HG03521 (cell line): ENCODE measurements around the gene HIPK1.

ENCODE experiments used
- ATAC-seq: cut with Tn5 transposase; IDR thresholded peaks from one replicate; pipeline ENCODE4 v1.9.1; 2021; ENCODE audit warnings: mild to moderate bottlenecking, moderate library complexity; ENCODE audit not compliant: unreplicated experiment

HIPK1 gene

DNA sequence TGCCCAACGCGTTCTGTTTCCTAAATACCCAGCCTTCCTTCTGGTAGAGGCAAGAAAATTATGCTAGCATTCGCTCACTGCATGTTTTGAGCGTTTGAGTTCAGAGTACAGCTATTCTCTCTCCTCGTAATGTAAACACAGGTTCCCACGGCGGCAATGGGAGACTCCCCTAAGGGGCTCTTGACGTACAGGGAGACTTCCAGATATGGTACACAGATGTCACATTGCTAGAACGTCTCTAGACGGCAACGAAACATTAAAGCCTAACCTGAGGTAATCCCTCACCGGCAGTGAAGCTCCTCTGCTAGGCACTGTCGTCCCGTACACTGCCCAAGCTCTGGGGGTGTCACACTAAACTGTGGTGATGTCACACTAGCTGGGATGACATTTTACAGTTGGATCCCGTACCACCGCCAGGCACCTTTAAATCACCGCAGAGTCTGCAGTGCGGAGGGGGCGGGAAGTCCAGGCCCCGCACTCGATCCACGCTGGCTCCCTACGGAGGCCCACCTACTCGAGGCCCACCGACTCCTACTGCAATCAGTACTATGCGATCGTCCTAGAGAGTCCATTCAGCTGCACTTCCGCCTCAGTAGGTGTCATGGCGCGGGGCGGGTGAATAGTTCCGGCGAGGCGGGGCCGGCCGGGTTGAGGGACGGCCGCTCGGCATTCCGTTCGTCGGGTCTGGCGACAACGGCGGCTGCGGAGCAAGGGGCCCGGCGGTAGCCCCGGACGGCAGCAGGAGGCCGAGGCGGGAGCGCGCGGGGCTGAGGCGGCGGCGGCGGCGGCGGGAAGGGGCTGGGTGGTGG, at the start of gene HIPK1:
HIPK1 (plus strand) TSS at position 384 of the 809 bp plus-strand sequence.
- ATAC-seq = peak; percentile 59

DNA sequence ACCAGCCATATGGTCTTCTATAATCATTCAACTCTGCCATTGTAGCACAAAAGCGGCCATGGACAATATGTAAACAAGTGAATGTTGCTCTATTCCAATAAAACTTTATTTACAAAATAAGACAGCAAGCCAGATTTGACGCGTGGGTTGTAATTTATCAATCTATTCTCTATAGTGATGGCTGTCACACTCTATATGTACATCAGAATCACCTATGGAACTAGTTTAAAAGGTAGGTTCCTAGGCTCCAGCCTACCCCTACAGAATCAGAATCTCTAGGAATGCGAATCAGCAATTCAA, 49.4 kb upstream of the HIPK1 start:
- no peak for ATAC-seq

GRCh38 chr1:113881661-113882060, 47.5 kb upstream of the HIPK1 start:
- ATAC-seq = no peak

DNA sequence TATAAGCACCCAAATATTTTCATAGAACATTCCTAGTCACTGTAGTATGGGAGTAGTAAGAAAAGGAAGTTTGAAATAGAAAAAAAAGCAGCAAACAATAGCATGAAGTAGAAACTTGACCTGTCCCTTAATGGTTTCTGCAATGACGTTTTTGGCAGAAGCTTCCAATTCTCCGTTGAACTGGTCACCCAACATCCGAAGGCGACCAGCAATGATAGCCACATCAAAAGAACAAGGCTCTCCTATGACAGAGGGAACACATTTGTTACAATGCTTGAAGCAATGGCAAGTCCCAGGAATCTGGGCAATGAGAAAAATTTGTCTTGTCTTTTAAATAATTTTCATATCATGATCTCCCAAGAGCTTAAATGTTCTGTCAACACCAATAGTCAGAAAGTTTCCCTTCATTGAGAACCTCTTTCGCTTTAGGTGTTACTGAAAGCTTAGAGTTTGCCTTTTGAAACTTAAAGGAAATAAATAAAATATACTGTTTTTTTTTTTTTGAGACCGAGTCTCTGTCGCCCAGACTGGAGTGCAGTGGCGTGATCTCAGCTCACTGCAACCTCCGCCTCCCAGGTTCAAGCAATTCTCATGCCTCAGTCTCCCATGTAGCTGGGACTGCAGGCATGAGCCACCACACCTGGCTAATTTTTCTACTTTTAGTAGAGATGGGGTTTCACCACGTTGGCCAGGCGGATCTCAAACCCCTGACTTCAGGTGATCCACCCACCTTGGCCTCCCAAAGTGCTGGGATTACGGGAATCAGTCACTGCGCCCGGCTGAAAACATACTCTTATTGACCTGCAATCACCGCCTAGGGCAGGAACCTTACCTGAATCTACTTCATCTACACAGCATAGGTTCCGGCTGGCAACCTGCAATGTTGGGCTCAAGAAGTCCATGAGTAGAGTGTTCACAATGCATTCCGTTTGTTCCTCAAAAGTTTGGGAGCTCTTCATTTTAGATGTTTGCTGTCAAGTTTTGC, 42.4 kb upstream of the HIPK1 start:
- no peak for ATAC-seq

DNA sequence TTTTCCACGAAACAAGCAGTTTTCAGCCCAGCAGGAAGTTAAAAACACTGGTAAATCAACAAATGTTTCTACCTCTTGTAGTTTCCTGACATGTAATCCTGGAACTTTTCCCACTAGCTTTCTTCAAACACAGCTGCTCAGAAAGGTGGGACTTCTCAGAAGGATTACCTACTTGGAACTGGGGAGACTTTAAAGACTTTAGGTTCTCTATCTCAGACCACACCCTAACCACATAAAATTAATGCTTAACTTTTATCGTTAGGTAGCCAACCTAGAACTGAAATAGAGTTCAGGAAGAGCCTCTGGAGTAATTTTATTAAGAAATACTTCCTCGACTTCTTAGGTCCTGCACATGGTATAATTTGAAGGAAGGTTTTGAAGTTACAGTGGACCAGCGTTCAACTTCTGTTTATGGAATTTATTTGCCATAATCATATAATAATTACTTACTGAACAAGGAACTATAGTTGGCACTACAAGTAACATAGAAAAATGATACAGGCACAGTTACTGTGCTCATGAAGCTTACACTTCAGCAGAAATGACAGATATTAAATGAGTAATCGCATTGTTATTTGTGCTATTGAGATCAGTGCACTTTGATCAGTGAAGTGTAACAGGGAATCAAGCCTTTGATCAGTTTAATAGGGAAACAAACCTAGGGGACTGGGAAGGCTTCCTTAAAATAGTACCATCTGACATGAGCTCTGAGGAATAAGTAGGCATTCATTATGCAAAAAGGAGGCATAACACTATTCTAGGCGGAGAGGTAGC, 41.5 kb upstream of the HIPK1 start, which contains the start of gene BCL2L15:
BCL2L15 (minus strand) TSS at position 180 of the 774 bp plus-strand sequence. CDS start 206 bp downstream, outside the sequence.
- ATAC-seq = no peak

DNA sequence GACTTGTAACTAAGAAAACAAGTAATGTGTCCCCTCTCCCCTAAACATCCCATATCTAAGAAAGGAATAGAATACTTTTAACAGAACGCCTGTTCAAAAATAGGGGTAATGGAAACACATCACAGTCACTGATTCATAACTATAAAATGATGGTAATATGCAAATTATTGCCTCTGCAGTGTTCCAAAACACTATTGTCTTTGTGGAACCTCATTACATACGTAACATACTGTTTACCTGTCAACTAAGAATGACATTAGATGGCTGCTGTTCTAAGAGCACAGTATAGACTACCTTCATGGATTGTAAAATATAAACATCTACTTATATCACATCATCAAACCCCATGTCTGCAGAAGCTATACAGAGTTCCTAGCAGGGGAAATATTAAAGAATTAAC, 38.3 kb upstream of the HIPK1 start:
- no peak for ATAC-seq

DNA sequence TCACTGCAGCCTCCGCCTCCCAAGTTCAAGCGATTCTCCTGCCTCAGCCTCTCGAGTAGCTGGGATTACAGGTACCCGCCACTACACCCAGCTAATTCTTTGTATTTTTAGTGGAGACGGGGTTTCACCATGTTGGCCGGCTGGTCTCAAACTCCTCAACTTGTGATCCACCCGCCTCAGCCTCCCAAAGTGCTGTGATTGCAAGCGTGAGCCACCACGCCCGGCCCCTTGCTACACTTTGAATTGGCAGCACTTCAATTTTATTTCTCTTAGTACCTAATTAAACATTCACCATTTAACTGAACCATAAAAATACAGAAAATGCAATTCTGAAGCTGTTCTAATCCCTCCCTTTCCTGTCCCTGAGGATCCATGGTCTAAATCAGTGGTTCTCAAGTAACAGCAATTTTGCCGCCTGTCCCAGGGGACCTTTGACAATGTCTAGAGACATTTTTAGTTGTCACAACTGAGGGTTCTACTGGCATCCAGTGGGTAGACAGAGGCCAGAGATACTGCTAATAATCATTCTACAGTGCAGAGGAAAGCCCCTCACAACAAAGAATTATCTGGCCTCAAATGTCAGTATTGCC, 37.4 kb upstream of the HIPK1 start:
- no peak for ATAC-seq

DNA sequence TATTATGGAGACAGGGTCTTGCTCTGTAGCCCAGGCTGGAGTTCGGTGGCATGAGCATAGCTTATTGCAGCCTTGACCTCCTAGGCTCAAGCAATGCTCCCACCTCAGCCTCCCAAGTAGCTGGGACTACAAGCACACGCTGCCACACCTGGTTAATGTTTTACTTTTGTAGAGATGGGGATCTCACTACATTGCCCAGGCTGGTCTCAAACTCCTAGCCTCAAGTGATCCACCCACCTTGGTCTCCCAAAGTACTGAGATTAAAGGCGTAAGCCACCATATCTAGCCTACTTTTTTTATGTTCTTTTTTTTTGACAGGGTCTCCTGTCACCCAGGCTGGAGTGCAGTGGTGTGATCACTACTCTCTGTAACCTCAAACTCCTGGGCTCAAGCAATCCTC, 35.9 kb upstream of the HIPK1 start:
- no peak for ATAC-seq

DNA sequence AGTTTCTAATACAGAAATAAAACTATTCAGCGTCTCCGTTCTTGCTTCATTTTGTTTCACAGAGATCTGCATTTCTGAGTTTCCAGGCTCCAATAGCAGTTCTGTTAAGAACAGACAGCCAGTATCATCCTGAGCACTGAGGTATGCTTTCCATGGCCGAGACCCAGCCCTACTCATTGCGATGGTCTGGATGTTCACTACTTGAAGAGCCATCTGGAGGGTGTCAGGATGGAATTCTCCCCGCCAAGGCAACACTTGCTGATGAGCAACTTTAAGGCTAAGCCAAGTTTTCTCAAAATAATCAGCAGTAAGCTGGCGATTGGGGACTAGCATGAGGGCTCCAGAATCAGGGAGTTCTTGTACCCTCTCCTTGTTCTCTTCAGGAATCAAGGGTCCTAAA, 34.0 kb upstream of the HIPK1 start:
- no peak for ATAC-seq

DNA sequence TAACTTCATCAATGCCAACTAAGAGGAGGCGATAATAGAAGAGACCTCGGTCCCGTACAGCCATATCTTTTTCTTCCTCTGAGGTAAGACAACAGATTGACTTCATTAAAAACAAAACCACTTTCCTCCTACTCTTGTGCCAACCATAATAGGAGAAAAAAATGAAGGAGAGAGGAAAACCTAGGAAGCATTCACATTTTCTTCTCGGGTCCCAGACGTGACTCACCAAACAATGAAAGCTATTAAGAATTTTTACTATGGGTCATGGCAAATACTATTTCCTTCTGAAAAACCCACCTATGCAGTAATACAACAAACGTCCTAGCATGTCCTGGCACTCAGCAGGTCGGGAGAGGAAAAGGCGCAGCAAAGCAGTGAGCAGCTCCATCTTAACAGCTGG, 33.2 kb upstream of the HIPK1 start:
- no peak for ATAC-seq

- no peak for ATAC-seq
Observed at GRCh38 chr1:113898241-113898814, 30.8 kb upstream of the HIPK1 start.

DNA sequence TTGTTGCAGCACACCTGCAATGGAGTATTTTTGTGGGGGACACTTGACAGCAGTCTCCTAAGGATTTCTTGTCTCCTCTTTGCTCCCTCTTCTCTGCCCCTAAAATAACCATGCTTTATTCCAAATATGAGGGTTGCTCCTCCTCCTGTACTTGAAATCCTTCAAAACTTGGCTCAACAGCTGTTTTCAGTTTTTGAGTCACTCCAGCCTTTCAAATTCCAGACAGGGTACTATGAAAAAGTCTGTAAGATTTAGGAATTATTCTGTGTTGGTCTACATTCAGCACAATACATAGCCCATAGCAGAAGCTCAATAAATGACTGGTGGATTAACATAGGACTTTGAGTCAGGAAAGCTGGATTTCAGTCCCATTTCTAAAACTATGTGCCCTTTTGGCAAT, 30.0 kb upstream of the HIPK1 start:
- ATAC-seq = no peak

- no peak for ATAC-seq
Observed at GRCh38 chr1:113901191-113901590, 27.9 kb upstream of the HIPK1 start.

- no peak for ATAC-seq
Observed at GRCh38 chr1:113903501-113904292, 25.4 kb upstream of the HIPK1 start.

GRCh38 chr1:113904293-113904673, 24.8 kb upstream of the HIPK1 start:
- ATAC-seq = peak; percentile 23

- ATAC-seq = peak; percentile 86
Observed at GRCh38 chr1:113904674-113905434, 24.3 kb upstream of the HIPK1 start, which contains the start of the genes AP4B1 and DCLRE1B. TSS of gene AP4B1 (minus strand) at chr1:113904799. CDS start at chr1:113904717, 82 bp downstream. TSS of gene DCLRE1B (plus strand) at chr1:113905326. CDS start at chr1:113905587, 261 bp downstream.

GRCh38 chr1:113905435-113905861, 23.7 kb upstream of the HIPK1 start:
- peak; percentile 1 for ATAC-seq

- no peak for ATAC-seq
Observed at GRCh38 chr1:113912594-113913311, 16.4 kb upstream of the HIPK1 start.
